ENCODE data around the gene ARHGAP42.

ARHGAP42 gene

DNA sequence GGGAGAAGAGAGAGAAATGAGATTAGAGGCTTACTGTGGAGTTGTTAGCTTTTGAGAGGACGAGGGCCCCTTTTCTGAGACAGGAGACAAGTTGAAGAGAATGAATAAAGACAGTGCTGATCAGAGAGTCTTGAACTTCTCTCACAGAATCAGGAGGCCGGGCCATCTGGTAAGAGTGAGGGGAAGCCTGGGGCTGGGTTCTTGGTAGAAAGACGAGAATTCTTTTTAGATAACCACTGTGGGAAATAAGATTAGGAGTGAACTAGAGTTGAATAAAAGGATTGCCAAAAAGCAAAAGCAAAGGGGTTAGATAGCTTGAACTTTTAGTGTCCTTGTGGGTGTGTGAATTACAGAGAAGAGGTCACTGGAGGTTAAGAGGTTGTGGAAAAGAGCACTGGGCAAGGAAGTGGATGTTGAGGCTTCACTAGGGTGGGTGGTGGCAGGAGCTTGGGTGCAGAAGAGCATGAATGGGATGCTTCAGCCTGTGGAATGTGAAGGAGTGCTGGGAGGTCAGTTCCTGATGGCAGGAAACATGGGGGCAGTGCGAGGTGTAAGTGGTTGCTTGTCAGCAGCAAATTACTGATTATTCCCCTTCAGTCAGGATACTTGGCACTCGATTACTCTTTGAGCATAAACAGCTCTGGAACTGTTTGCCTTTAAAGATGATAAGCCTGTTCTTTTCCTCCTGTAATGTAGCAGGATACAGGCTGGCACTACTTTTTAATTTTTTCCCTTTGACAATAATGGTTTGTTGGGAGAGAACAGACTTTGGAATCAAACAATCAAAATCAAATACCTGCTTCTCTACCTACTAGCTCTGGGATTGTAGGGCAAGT is 98.3 kb downstream of the ARHGAP42 start:
- no peak overlapping the region for H3K4me3 ChIP-seq (ENCODE audit: control insufficient read depth, low read depth, low read length)
- no peak for DNase-seq (ENCODE audit: low read depth)
- TF ChIP-seq, protein P1, sequence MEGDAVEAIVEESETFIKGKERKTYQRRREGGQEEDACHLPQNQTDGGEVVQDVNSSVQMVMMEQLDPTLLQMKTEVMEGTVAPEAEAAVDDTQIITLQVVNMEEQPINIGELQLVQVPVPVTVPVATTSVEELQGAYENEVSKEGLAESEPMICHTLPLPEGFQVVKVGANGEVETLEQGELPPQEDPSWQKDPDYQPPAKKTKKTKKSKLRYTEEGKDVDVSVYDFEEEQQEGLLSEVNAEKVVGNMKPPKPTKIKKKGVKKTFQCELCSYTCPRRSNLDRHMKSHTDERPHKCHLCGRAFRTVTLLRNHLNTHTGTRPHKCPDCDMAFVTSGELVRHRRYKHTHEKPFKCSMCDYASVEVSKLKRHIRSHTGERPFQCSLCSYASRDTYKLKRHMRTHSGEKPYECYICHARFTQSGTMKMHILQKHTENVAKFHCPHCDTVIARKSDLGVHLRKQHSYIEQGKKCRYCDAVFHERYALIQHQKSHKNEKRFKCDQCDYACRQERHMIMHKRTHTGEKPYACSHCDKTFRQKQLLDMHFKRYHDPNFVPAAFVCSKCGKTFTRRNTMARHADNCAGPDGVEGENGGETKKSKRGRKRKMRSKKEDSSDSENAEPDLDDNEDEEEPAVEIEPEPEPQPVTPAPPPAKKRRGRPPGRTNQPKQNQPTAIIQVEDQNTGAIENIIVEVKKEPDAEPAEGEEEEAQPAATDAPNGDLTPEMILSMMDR (IDR thresholded peaks at IDR 0.05; ENCODE audit: control insufficient read depth, insufficient read depth, low read depth, low read length, missing control alignments), result no peak

DNA sequence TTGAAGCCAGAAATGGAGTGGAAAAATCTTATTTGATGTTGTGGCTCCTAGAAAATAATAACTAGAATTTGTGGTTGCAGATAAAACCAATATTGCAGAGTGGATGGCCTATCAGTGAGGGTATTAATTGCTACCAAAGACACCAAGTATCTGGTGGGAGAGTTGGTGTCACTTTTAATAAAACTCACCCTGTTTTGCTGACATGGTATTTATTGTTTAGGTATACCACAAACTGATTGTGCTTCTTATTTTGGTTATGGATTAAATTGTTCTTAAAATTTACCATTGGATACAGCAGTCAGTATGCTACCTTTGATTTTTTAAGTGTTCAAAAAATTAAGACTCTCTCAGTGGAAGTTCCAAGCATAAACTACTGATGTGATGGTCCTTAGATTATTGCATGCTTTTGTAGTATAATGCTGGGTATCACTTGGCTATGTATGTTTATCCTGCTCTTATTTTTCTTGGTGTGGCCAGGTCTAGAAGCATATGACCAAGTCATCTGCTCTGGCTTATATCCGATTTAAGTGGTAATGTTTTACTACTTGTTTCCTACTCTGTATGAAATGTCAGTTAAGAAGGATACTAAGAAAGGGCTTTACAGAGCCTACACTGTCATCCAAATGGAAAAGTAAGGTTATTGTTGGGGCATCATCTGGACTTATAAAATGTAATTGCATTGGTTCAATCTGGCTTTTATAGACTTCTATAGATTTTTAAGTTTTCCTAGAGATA is 101.6 kb downstream of the ARHGAP42 start:
- TF ChIP-seq, protein P1 (IDR thresholded peaks at IDR 0.05; ENCODE audit: control insufficient read depth, insufficient read depth, low read depth, low read length, missing control alignments), result no peak
- no peak for DNase-seq (ENCODE audit: low read depth)
- H3K4me3 ChIP-seq (ENCODE audit: control insufficient read depth, low read depth, low read length), result no peak overlapping the region

DNA sequence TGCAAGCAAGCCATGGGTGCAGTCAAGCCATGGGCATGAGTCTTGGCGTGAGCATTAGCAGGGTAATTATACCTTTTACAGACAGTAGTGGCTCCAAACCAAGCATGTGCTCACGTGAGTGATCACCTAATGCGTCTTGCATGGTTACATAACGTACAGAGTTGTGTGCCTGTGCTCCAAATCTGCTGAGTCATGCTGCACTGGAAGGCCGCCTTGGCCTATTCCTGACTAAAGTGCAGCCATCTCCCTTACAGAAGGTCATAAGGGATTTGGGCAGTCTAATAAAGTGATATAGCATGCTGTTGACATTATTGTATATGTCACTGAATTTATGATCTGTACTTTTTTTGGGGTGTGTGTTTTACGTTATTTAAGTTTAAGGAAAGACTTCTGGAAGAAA is 102.4 kb downstream of the ARHGAP42 start:
- H3K4me3 ChIP-seq (ENCODE audit: control insufficient read depth, low read depth, low read length), result no peak overlapping the region
- DNase-seq (ENCODE audit: low read depth), result no peak
- TF ChIP-seq, protein P1 (IDR thresholded peaks at IDR 0.05; ENCODE audit: control insufficient read depth, insufficient read depth, low read depth, low read length, missing control alignments), result no peak

DNA sequence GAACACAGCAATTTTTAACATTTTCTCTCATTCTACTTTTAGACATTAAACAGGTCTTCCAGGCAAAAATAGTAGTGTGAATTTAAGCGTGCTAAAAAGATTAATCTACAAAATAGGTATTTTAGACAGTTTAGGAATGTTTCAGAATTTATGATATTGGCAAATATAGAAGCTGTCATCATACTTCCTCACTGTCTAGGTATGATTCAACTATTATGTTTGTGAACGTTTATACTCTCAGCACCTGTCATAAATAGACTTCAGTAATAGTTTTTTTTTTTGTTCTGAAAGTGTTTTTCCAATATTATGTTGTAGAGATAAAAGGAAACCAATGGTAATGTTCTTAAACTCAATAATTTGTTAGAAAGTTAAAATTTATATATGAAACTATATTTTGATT is 103.0 kb downstream of the ARHGAP42 start:
- DNase-seq (ENCODE audit: low read depth), result no peak
- TF ChIP-seq, protein P1 (IDR thresholded peaks at IDR 0.05; ENCODE audit: control insufficient read depth, insufficient read depth, low read depth, low read length, missing control alignments), result no peak
- H3K4me3 ChIP-seq (ENCODE audit: control insufficient read depth, low read depth, low read length), result no peak overlapping the region

DNA sequence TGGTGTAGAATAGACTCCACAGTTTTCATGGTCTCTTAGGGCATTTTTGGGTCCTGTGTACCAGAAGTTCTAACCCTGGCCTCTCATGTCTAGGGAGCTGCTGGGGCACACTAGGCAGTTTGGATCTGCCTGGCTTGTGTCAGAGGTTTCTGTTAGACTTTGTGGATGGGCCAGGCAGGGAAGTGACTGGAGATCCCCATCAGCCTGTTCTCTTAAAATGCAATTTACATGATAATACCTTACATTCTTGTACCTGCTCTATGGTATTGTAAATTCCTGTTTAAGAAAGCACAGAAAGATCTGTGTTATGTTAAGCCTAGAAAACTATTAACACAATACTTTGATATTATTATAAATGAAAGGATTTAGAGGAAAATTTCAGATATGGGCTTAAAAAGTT is 104.0 kb downstream of the ARHGAP42 start:
- TF ChIP-seq, protein P1 (IDR thresholded peaks at IDR 0.05; ENCODE audit: control insufficient read depth, insufficient read depth, low read depth, low read length, missing control alignments), result no peak
- no peak for DNase-seq (ENCODE audit: low read depth)
- H3K4me3 ChIP-seq (ENCODE audit: control insufficient read depth, low read depth, low read length), result no peak overlapping the region

DNA sequence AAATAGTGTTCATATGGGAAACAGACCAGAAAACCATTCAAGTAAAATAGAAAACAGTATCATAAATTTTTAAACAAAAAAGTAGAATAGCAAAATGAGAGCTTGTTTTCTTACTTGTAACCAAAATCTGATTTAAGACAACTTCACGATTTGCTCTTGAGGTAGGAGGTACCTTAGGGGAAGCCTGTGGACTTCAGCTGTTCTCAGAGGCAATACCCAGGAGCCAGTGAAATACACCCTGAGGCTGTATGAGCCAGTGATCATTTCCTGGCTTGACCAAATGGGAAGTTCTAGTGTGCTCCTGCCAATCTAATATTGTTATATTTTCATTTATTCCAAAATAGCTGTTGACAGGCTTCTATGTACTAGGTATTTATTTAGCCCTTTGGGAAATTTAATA is 104.8 kb downstream of the ARHGAP42 start:
- no peak overlapping the region for H3K4me3 ChIP-seq (ENCODE audit: control insufficient read depth, low read depth, low read length)
- no peak for DNase-seq (ENCODE audit: low read depth)
- TF ChIP-seq, protein P1 (IDR thresholded peaks at IDR 0.05; ENCODE audit: control insufficient read depth, insufficient read depth, low read depth, low read length, missing control alignments), result no peak
